Natural killer cell treated with Interleukin-12 subunit alpha and Interleukin-12 subunit beta and Interleukin-15 and Interleukin-18, amount 100 ng/mL, for 72 hours (primary cell): ENCODE measurements around the gene RNF214. TPM values are rescaled to one million over a fixed set of nuclear protein-coding genes. Genes with fewer than 3 reads are reported as not detected.
"Not testable (repeated sequence)": the region's sequence is repeated elsewhere in the genome, so short reads cannot be mapped to it uniquely, and the experiment has no call there.

ENCODE experiments used
- ATAC-seq, 2 donors: fragments of 150-1000 bp; cut with Tn5 transposase in 1 of 2; sonication (Bioruptor Pico), chemical (Tn5 transposase) in 1 of 2; 2 replicates each; pipeline ENCODE4 v1.10.0; 2021
- DNase-seq: peaks from one replicate; pipeline ENCODE4 v3.0.0; 2022; ENCODE audit warnings: low spot score
- H3K27ac Mint-ChIP-seq, 2 donors: 1 replicate in 1 of 2; 2 replicates in 1 of 2; pipeline ENCODE4 v1.8.0; 2022; ENCODE audit warnings: mixed read lengths in 2 of 2, mild to moderate bottlenecking in 1 of 2, moderate library complexity in 1 of 2
- H3K27me3 Mint-ChIP-seq, 2 donors: 1 replicate in 1 of 2; 2 replicates in 1 of 2; pipeline ENCODE4 v1.8.0; 2022; ENCODE audit warnings: mixed read lengths in 2 of 2
- H3K36me3 Mint-ChIP-seq: one replicate; pipeline ENCODE4 v1.8.0; 2022; ENCODE audit warnings: mixed read lengths
- H3K4me1 Mint-ChIP-seq, 2 donors: 1 replicate in 1 of 2; 2 replicates in 1 of 2; pipeline ENCODE4 v1.8.0; 2022; ENCODE audit warnings: low read depth in 2 of 2, mixed read lengths in 2 of 2, mild to moderate bottlenecking in 1 of 2
- H3K4me3 Mint-ChIP-seq: one replicate; pipeline ENCODE4 v1.8.0; 2022; ENCODE audit warnings: mixed read lengths
- H3K9me3 Mint-ChIP-seq: 2 replicates; pipeline ENCODE4 v1.8.0; 2022; ENCODE audit warnings: mixed read lengths
- total RNA-seq, 2 donors: library from RNA; stranded (reverse); gene quantifications; one replicate each; pipeline ENCODE4 v1.2.3, GENCODE V29; 2022

The RNF214 gene
- total RNA-seq, 2 donors from 2014 or later: 18.9 to 21.6 TPM

DNA sequence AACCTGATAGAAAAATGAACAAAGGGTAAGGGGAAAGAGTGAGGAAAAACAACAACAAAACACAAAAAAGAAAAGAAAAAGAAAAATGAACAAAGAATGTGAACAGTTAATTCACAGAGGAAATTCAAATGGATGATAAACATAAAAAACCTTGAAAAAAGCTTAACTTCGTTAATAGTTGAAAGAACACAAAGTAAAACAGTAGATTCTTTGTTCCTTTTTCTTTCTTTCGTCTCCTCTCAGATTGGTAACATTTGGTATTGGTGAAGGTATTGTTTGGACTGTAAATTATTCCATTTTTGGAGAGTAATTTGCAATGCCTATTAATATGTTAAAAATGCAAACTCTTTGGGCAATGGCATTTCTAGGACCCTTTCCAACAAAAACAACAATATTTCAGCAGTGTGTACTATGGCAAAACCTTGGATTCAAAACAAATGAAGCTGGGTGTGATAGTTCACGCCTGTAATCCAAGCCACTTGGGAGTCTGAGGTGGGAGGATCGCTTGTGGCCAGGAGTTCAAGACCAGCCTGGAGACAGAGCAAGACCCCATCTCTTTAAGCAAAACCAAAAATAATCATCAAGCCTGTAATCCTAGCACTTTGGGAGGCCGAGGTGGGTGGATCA, 86.9 kb downstream of the RNF214 start:
- Mint-ChIP-seq H3K9me3 (no peaks in the 10 kb centered on the region), H3K27me3 (peaks cover 16 to 18% of the 10 kb centered on the region in 2 donors), H3K4me3 (no peak overlapping the region), H3K4me1 (peaks cover 0 to 9% of the 10 kb centered on the region in 2 donors), H3K36me3 (no peaks in the 10 kb centered on the region), H3K27ac (no peak overlapping the region)
- DNase-seq (no peak), ATAC-seq (no peak)

- not testable (repeated sequence) for H3K9me3 Mint-ChIP-seq, H3K36me3 Mint-ChIP-seq, H3K27ac Mint-ChIP-seq, DNase-seq, H3K27me3 Mint-ChIP-seq, H3K4me1 Mint-ChIP-seq
- peak in 1 of 2 donors; percentile 0 for ATAC-seq
- peak overlapping the region; percentile 64 for H3K4me3 Mint-ChIP-seq
These were observed 94.7 kb downstream of the RNF214 start for GRCh38 chr11:117327255-117327566.

GRCh38 chr11:117327567-117328374, 95.3 kb downstream of the RNF214 start, which contains the start of gene CEP164:
TSS of gene CEP164 (plus strand) at chr11:117327854. CDS start at chr11:117338587, 10,733 bp downstream.
- no peaks in the 10 kb centered on the region for H3K36me3 Mint-ChIP-seq
- no peaks in the 10 kb centered on the region for H3K27me3 Mint-ChIP-seq
- H3K9me3 Mint-ChIP-seq: no peaks in the 10 kb centered on the region
- DNase-seq (peak; percentile 96), ATAC-seq (peak; percentile 98)
- H3K27ac Mint-ChIP-seq: no peak within 1 kb of the TSS
- peak within 1 kb of the TSS; percentile 64 for H3K4me3 Mint-ChIP-seq
- peaks cover 0 to 10% of the 10 kb centered on the region in 2 donors for H3K4me1 Mint-ChIP-seq

DNA sequence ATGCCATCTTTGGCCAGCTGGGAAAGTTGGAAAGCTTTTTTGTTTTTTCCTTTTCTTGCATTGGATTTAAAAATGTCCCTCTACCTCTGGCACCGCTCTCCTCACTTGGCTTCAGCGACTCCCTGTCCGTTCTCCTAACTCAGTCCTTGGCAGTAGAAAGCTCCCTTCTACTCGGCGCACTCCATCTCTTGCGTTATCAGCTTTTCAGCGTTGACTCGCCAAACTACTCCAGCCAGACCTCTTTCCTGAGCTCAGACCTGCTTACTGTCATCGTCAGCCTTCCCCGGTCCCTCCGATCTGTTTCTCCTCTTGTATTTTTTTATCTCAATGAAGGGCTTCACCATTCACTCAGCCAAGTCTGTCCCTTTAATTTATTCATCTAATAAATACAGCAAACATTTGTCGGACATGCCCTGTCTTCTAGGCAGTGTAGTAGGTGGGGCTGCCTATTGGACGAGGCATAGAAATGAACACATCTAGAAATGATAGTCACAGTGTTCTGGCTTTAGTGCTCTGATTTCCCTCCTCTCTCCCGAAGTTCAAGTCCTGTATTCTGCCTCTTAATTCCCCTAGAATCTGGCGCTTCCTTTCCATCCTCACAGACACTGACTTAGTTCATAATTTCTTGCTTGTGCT, 96.0 kb downstream of the RNF214 start:
- ATAC-seq: peak in 1 of 2 donors; percentile 18
- peaks cover 0 to 10% of the 10 kb centered on the region in 2 donors for H3K4me1 Mint-ChIP-seq
- no peak for DNase-seq
- no peaks in the 10 kb centered on the region for H3K27me3 Mint-ChIP-seq
- no peak overlapping the region for H3K4me3 Mint-ChIP-seq
- H3K27ac Mint-ChIP-seq: no peak overlapping the region
- no peaks in the 10 kb centered on the region for H3K36me3 Mint-ChIP-seq
- H3K9me3 Mint-ChIP-seq: no peaks in the 10 kb centered on the region

DNA sequence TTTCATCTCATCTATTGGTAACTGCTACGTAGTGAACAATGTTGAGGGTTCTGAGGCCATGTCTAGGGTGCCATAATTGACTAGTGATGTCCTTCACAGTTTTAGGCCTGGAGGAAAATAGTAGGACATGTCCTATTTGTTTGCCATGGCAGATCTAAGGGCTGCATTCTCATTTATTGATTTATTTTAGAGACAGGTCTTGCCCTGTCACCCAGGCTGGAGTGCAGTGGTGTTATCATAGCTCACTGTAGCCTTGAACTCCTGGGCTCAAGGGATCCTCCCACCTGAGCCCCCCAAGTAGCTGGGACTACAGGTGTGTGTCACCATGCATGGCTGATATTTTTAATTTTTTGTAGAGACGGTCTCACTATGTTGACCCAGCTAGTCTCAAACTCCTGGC, 100.4 kb downstream of the RNF214 start:
- Mint-ChIP-seq H3K27ac (no peak overlapping the region), H3K4me1 (peaks cover 5 to 7% of the 10 kb centered on the region in 2 donors), H3K4me3 (no peak overlapping the region), H3K36me3 (no peaks in the 10 kb centered on the region), H3K9me3 (no peaks in the 10 kb centered on the region), H3K27me3 (no peaks in the 10 kb centered on the region)
- no peak for DNase-seq
- ATAC-seq: no peak

DNA sequence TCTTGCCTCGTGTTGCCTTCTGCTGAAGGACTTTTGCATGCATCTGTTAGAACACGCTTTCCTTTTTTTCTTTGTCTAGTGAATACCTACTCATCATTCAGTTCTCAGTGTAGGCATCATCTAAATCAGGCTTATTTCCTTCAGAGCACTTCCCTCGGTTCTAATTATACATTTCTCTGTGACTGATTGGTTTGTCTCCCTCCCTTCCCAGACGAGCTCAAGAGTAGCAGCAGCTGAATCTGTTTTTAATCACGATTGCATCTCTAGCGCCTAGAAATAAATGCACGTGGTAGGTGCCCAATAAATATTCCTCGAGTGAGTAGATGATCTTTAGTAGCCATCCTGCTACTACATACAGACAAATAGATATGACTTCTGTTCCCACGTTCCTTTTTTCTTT, 101.4 kb downstream of the RNF214 start:
- Mint-ChIP-seq H3K27me3 (no peaks in the 10 kb centered on the region), H3K9me3 (no peaks in the 10 kb centered on the region), H3K4me3 (no peak overlapping the region), H3K27ac (no peak overlapping the region), H3K36me3 (no peaks in the 10 kb centered on the region), H3K4me1 (peaks cover 5 to 7% of the 10 kb centered on the region in 2 donors)
- DNase-seq (no peak), ATAC-seq (no peak)

- Mint-ChIP-seq H3K27ac (no peak overlapping the region), H3K9me3 (no peaks in the 10 kb centered on the region), H3K27me3 (no peaks in the 10 kb centered on the region), H3K36me3 (no peaks in the 10 kb centered on the region), H3K4me1 (peaks cover 5 to 6% of the 10 kb centered on the region in 2 donors), H3K4me3 (no peak overlapping the region)
- DNase-seq: no peak
- no peak for ATAC-seq
These were observed 102.4 kb downstream of the RNF214 start for GRCh38 chr11:117334896-117335295.

GRCh38 chr11:117335399-117335798, 102.9 kb downstream of the RNF214 start:
- ATAC-seq (no peak), DNase-seq (no peak)
- no peak overlapping the region for H3K27ac Mint-ChIP-seq
- peaks cover 3 to 5% of the 10 kb centered on the region in 2 donors for H3K4me1 Mint-ChIP-seq
- H3K4me3 Mint-ChIP-seq: no peak overlapping the region
- no peaks in the 10 kb centered on the region for H3K36me3 Mint-ChIP-seq
- H3K9me3 Mint-ChIP-seq: no peaks in the 10 kb centered on the region
- H3K27me3 Mint-ChIP-seq: no peaks in the 10 kb centered on the region

Other genes starting within 250 kb of the RNF214 start
- gene SIK3, start 134.2 kb upstream of the RNF214 start, total RNA-seq: 100 to 1,000 TPM in 1 of 2 donors, 10 to 100 TPM in 1; 88.7 to 111 TPM
- 10 to 100 TPM; 60.6 to 76.7 TPM for gene PAFAH1B2, start 88.4 kb upstream of the RNF214 start, total RNA-seq
- gene SIDT2, start 53.9 kb upstream of the RNF214 start, total RNA-seq: 10 to 100 TPM; 23.1 to 30.3 TPM
- 1 to 10 TPM; 4.8 to 7.4 TPM for gene TAGLN, start 33.3 kb upstream of the RNF214 start, total RNA-seq
- 100 to 1,000 TPM; 140 to 206 TPM for gene PCSK7, start 598 bp upstream of the RNF214 start, total RNA-seq
- gene BACE1-AS, start 58.7 kb downstream of the RNF214 start, total RNA-seq: 1 to 10 TPM; 4.2 to 6.9 TPM
- gene BACE1, start 83.6 kb downstream of the RNF214 start, total RNA-seq: under 1 TPM; 0.21 to 0.89 TPM
- gene CEP164, start 95.2 kb downstream of the RNF214 start, total RNA-seq: 10 to 100 TPM; 30.1 to 60.8 TPM